Dendritic cell treated with granulocyte-macrophage colony-stimulating factor and Interleukin-4, amounts not matched to agents 40 ng/mL and 50 ng/mL, for 4 days (primary cell): ENCODE results near the gene LRP11.
"Not testable (repeated sequence)": the region's sequence is repeated elsewhere in the genome, so short reads cannot be mapped to it uniquely, and the experiment has no call there.

ENCODE experiments used
- H3K27ac Mint-ChIP-seq: one replicate; pipeline ENCODE4 v1.8.0; 2022; ENCODE audit warnings: mild to moderate bottlenecking, mixed read lengths
- H3K27me3 Mint-ChIP-seq: one replicate; pipeline ENCODE4 v1.8.0; 2022; ENCODE audit warnings: mild to moderate bottlenecking, mixed read lengths
- H3K36me3 Mint-ChIP-seq: one replicate; pipeline ENCODE4 v1.8.0; 2022; ENCODE audit warnings: low read depth, mixed read lengths
- H3K4me1 Mint-ChIP-seq: one replicate; pipeline ENCODE4 v1.8.0; 2022; ENCODE audit warnings: low read depth, mixed read lengths
- H3K4me3 Mint-ChIP-seq: one replicate; pipeline ENCODE4 v1.8.0; 2022; ENCODE audit warnings: mild to moderate bottlenecking, moderate library complexity, mixed read lengths
- H3K9me3 Mint-ChIP-seq: one replicate; pipeline ENCODE4 v1.8.0; 2022; ENCODE audit warnings: mixed read lengths
- intact Hi-C: fragments of 100-400 bp; cut with micrococcal nuclease; formaldehyde crosslinking; loops from one replicate; pipeline ENCODE4 v1.15.0; 2022

The LRP11 gene

DNA sequence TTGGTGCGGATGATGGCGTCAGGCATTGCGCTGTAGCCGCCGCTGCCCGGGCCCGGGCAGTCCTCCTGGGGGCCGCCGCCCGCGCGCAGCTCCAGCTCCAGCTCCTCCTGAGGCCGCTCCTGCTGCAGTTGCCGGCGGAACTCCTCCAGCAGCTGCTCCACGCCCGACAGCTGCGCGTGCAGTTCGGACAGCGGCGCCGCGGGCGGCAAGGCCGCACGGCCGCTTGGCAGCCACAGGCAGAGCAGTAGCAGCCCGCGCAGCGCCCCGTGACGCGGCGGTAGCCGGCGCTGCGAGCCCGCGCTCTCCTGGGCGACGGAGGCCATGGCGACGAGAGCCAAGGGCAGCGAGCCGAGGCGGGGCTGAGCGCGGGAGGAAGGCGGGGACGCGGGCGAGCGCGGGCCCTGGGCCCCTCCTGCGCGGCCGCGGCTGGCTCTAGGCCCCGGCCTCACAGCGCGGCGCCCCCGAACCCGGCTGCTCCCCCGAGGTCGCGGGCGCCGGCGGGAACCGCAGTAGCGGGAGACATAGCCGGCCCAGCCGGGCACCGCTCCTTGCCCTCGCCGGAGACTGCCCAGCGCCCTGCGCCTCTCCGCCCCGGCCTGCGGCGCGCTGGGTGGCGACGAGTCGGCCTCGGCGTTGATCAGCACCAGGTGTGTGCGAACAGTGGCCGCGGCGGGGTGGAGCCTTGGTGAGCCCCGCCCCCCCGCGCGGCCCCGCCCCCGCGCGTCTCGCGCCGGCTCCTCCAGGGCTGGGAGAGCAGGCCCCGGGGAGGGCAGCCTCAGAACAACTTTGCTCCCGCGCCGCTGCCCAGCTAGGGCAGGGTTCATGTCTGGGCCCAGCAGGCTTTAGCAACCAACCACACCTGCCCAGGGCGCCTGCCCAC, at the start of gene LRP11:
TSS of gene LRP11 (minus strand) at position 662 of the 880 bp plus-strand sequence. CDS start at position 323, 339 bp downstream.
- intact Hi-C loops, result loop anchor here (2.0 kb wide), 2 partner anchors 29 to 59 kb away; partner anchors contain the start of gene RAET1G
- Mint-ChIP-seq H3K4me1 (peaks cover 19% of the 10 kb centered on the region), H3K4me3 (peak within 1 kb of the TSS; percentile 82), H3K27me3 (peaks cover 7% of the 10 kb centered on the region), H3K36me3 (no peaks in the 10 kb centered on the region), H3K27ac (peak within 1 kb of the TSS; percentile 85), H3K9me3 (no peaks in the 10 kb centered on the region)

- Mint-ChIP-seq H3K4me3 (no peak overlapping the region), H3K4me1 (no peaks in the 10 kb centered on the region), H3K27me3 (peaks cover 10% of the 10 kb centered on the region), H3K9me3 (peaks cover 4% of the 10 kb centered on the region), H3K36me3 (no peaks in the 10 kb centered on the region), H3K27ac (no peak overlapping the region)
- intact Hi-C loops, result no loop called here
Measured at GRCh38 chr6:149913540-149914240, 49.5 kb upstream of the LRP11 start.

GRCh38 chr6:149913085-149913484, 48.9 kb upstream of the LRP11 start:
- intact Hi-C loops, result no loop called here
- peaks cover 5% of the 10 kb centered on the region for H3K27me3 Mint-ChIP-seq

GRCh38 chr6:149912680-149913079, 48.5 kb upstream of the LRP11 start:
- H3K4me3 Mint-ChIP-seq, intact Hi-C loops, H3K4me1 Mint-ChIP-seq, H3K36me3 Mint-ChIP-seq, H3K27me3 Mint-ChIP-seq, H3K27ac Mint-ChIP-seq: not testable (repeated sequence)
- H3K9me3 Mint-ChIP-seq, result peaks cover 14% of the 10 kb centered on the region

More at GRCh38 chr6:149913085-149913484, 48.9 kb upstream of the LRP11 start:
- Mint-ChIP-seq H3K4me3 (no peak overlapping the region), H3K27ac (no peak overlapping the region), H3K4me1 (no peaks in the 10 kb centered on the region), H3K9me3 (peaks cover 10% of the 10 kb centered on the region), H3K36me3 (no peaks in the 10 kb centered on the region)

DNA sequence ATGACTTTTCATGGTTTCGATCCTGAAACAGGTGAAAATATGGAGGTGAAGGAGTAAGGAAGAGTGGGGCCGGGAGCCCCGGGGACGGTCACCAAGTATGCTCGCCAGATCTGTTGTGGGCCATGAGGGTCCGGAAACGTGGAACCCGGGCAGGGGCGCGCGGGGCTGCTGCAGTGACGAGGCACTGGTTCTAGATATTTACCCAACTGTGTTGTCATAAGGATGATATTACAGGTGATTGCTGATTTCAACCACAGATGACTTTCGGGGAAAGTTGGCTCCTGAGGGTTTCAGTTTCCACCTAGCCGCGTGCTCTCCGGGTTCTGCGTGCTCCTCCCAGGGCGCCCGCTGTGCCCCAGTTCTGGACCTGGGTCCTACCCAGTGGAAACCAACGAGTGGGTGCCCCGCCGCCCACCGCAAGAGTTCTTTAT, 46.6 kb upstream of the LRP11 start:
- no peak overlapping the region for H3K4me3 Mint-ChIP-seq
- H3K9me3 Mint-ChIP-seq, result peaks cover 19% of the 10 kb centered on the region
- peaks cover 5% of the 10 kb centered on the region for H3K27me3 Mint-ChIP-seq
- intact Hi-C loops, result no loop called here
- H3K27ac Mint-ChIP-seq, result no peak overlapping the region
- no peaks in the 10 kb centered on the region for H3K4me1 Mint-ChIP-seq
- H3K36me3 Mint-ChIP-seq, result no peaks in the 10 kb centered on the region

DNA sequence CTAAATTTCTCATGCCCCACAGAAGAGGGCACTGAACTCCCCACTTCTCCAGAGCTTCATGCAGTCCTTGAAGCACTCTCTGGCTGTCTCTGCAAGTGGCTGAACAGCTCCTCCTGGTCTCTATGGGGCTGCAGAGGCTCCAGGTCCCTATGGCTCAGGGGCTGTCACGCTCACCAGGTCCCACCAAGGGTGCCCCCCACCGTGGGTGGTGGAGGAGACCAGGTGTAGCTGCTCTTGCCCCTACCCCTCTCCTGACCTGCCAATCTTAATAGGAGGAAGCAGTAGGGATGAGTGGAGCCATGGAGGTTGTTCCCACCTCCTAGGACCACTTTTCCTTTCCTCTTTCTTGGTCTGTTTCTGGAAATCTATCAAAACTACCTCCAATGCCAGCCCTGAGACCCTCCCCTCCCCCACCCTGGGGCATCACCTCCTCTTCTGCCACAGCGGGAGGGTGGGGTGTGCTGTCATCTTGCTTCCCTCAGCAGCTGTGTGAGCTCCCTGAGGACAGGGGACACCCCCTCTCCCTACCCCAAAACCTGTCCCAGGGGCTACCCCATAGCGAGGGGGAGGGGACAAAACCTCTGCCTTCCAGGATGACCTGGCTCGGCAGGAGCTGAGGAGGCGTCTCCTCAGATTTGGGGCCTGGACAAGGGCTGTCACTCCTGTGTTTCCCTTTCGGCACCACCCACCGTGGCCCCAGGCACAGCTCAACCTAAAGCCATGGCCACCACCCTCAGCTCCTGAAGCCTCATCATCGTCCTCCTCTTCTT, 45.7 kb upstream of the LRP11 start:
- Mint-ChIP-seq H3K4me3 (no peak overlapping the region), H3K27ac (no peak overlapping the region), H3K9me3 (peaks cover 19% of the 10 kb centered on the region), H3K4me1 (no peaks in the 10 kb centered on the region), H3K36me3 (no peaks in the 10 kb centered on the region), H3K27me3 (peaks cover 5% of the 10 kb centered on the region)
- intact Hi-C loops, result no loop called here

DNA sequence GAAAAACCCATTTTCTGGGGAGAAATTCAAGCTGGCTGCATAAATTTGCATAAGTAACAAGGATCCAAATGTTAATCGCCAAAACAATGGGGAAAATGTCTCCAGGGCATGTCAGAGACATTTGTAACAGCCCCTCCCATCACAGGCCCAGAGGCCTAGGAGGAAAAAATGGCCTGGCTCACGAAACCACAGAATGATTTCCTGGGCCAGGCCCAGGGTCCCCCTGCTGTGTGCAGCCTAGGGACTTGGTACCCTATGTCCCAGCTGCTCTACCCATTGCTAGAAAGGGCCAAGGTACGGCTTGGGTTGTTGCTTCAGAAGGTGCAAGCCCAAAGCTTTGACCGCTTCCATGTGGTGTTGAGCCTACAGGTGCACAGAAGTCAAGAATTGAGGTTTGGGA, 44.3 kb upstream of the LRP11 start:
- H3K4me3 Mint-ChIP-seq, H3K4me1 Mint-ChIP-seq, H3K27ac Mint-ChIP-seq, intact Hi-C loops, H3K36me3 Mint-ChIP-seq, H3K27me3 Mint-ChIP-seq: not testable (repeated sequence)
- H3K9me3 Mint-ChIP-seq, result peaks cover 19% of the 10 kb centered on the region

DNA sequence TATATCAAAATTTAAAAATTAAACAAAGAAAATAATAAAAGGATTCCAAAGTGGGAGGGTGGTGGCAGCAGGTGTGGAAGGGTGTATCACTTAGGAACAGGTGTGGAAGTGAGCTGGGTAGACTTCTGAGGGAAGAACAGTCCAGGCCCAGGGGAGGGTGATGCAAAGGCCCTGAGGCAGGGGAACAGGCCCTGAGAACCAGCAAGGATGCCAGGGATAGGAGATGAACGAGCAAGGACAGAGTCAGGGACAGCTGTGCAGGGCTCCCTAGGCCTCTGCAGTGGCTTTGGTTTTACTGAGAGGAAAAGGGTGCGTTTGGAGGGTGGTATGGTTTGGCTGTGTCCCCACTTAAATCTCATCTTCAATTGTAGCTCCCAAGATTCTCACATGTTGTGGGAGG, 43.2 kb upstream of the LRP11 start:
- Mint-ChIP-seq H3K27me3 (peaks cover 2% of the 10 kb centered on the region), H3K36me3 (no peaks in the 10 kb centered on the region), H3K4me3 (no peak overlapping the region), H3K4me1 (no peaks in the 10 kb centered on the region), H3K27ac (no peak overlapping the region), H3K9me3 (peaks cover 19% of the 10 kb centered on the region)
- intact Hi-C loops, result no loop called here

GRCh38 chr6:149906405-149906804, 42.2 kb upstream of the LRP11 start:
- intact Hi-C loops, result no loop called here
- Mint-ChIP-seq H3K36me3 (no peaks in the 10 kb centered on the region), H3K4me3 (no peak overlapping the region), H3K9me3 (peaks cover 19% of the 10 kb centered on the region), H3K4me1 (no peaks in the 10 kb centered on the region), H3K27me3 (peaks cover 2% of the 10 kb centered on the region), H3K27ac (no peak overlapping the region)

GRCh38 chr6:149905911-149906371, 41.8 kb upstream of the LRP11 start:
- H3K4me3 Mint-ChIP-seq, result no peak overlapping the region
- intact Hi-C loops, result no loop called here
- peaks cover 19% of the 10 kb centered on the region for H3K9me3 Mint-ChIP-seq
- no peaks in the 10 kb centered on the region for H3K36me3 Mint-ChIP-seq
- H3K27ac Mint-ChIP-seq, result no peak overlapping the region
- peaks cover 2% of the 10 kb centered on the region for H3K27me3 Mint-ChIP-seq
- H3K4me1 Mint-ChIP-seq, result no peaks in the 10 kb centered on the region

GRCh38 chr6:149905371-149905910, 41.3 kb upstream of the LRP11 start:
- no peaks in the 10 kb centered on the region for H3K36me3 Mint-ChIP-seq
- no peaks in the 10 kb centered on the region for H3K4me1 Mint-ChIP-seq
- peaks cover 19% of the 10 kb centered on the region for H3K9me3 Mint-ChIP-seq
- no peak overlapping the region for H3K4me3 Mint-ChIP-seq
- no peak overlapping the region for H3K27ac Mint-ChIP-seq
- H3K27me3 Mint-ChIP-seq, result peaks cover 2% of the 10 kb centered on the region
- intact Hi-C loops, result no loop called here

DNA sequence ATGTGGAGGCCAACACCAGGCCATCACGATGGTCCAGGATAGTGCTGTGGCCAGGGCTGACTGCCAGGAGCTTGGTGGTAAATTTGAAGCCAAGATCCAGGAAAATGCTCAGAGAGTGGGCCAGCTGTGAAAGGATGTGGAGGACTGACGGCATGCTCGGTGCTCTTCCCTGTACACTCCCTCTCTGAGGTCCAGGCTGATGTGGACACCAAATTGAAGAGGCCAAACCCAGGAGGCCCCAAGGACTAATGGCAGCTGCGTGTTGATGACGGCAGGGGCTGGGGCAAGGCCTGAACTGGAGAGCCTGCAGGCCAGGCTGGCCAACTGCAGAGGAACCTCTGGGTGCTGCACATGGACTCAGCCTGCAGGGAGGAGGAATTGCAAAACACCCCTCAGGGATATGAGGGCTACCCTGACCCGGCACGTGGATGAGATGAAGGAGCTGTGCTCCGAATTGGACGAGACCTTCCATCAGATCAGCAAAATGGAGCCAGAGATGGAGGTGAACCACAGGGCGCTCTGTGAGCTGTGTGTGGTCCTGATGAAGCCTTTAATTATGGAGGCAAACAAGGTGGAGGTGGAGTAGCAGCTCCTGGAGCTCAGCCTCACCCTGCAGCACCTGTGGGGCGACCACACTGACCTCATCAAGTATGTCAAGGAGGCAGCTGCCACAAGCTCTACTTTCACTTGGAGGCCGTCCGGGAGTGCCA, 40.7 kb upstream of the LRP11 start:
- no peaks in the 10 kb centered on the region for H3K27me3 Mint-ChIP-seq
- H3K36me3 Mint-ChIP-seq, result no peaks in the 10 kb centered on the region
- intact Hi-C loops, result no loop called here
- H3K9me3 Mint-ChIP-seq, result peaks cover 19% of the 10 kb centered on the region
- H3K4me3 Mint-ChIP-seq, result no peak overlapping the region
- no peaks in the 10 kb centered on the region for H3K4me1 Mint-ChIP-seq
- no peak overlapping the region for H3K27ac Mint-ChIP-seq

- H3K36me3 Mint-ChIP-seq, result no peaks in the 10 kb centered on the region
- H3K4me1 Mint-ChIP-seq, result no peaks in the 10 kb centered on the region
- intact Hi-C loops, result no loop called here
- no peaks in the 10 kb centered on the region for H3K27me3 Mint-ChIP-seq
- peaks cover 19% of the 10 kb centered on the region for H3K9me3 Mint-ChIP-seq
- H3K27ac Mint-ChIP-seq, result no peak overlapping the region
- no peak overlapping the region for H3K4me3 Mint-ChIP-seq
Measured at GRCh38 chr6:149903938-149904611, 39.9 kb upstream of the LRP11 start.
